WTC11 (cell line): ENCODE measurements around the gene B3GAT3. TPM values are rescaled to one million over a fixed set of nuclear protein-coding genes. Genes with fewer than 3 reads are reported as not detected.

ENCODE experiments used
- AFF4 ChIP-seq: sonication (generic); formaldehyde crosslinking; IDR thresholded peaks from 2 replicates; pipeline ENCODE4 v1.8.1; 2023; ENCODE audit warnings: mild to moderate bottlenecking, missing genetic modification reagents, borderline replicate concordance
- ATF6 ChIP-seq: sonication (generic); formaldehyde crosslinking; IDR thresholded peaks from 2 replicates; pipeline ENCODE4 v1.8.1; 2023; ENCODE audit warnings: mild to moderate bottlenecking, missing genetic modification reagents
- CBFB ChIP-seq: sonication (generic); formaldehyde crosslinking; IDR thresholded peaks from 2 replicates; pipeline ENCODE4 v1.8.1; 2022; ENCODE audit warnings: mild to moderate bottlenecking, low read depth, missing genetic modification reagents
- CDX4 ChIP-seq: fragments of 250-450 bp; sonication (Bioruptor Pico); IDR thresholded peaks from 2 replicates; pipeline ENCODE4 v1.9.0; 2021; ENCODE audit warnings: moderate library complexity, mild to moderate bottlenecking, inconsistent platforms, borderline replicate concordance
- CREB1 ChIP-seq: sonication (generic); formaldehyde crosslinking; IDR thresholded peaks from 2 replicates; pipeline ENCODE4 v1.8.0; 2023; ENCODE audit warnings: mild to moderate bottlenecking, missing genetic modification reagents
- E2F5 ChIP-seq: sonication (generic); formaldehyde crosslinking; IDR thresholded peaks from 2 replicates; pipeline ENCODE4 v1.8.1; 2022; ENCODE audit warnings: mild to moderate bottlenecking, moderate library complexity, missing genetic modification reagents
- ESRRA ChIP-seq: sonication (generic); formaldehyde crosslinking; IDR thresholded peaks from 2 replicates; pipeline ENCODE4 v1.8.1; 2022; ENCODE audit warnings: mild to moderate bottlenecking, missing genetic modification reagents, borderline replicate concordance
- ETV6 ChIP-seq: sonication (generic); formaldehyde crosslinking; IDR thresholded peaks from 2 replicates; pipeline ENCODE4 v1.8.1; 2022; ENCODE audit warnings: mild to moderate bottlenecking, missing genetic modification reagents
- FOXP1 ChIP-seq: sonication (generic); formaldehyde crosslinking; IDR thresholded peaks from 2 replicates; pipeline ENCODE4 v1.8.0; 2022; ENCODE audit warnings: missing genetic modification reagents, mild to moderate bottlenecking, moderate library complexity, borderline replicate concordance
- FOXP4 ChIP-seq: sonication (generic); formaldehyde crosslinking; IDR thresholded peaks from 2 replicates; pipeline ENCODE4 v1.8.0; 2022; ENCODE audit warnings: mild to moderate bottlenecking, missing genetic modification reagents
- HMGA2 ChIP-seq: fragments of 250-450 bp; sonication (Bioruptor Pico); IDR thresholded peaks from 2 replicates; pipeline ENCODE4 v1.4.0; 2021; ENCODE audit warnings: mild to moderate bottlenecking, moderate library complexity
- MLX ChIP-seq: sonication (generic); formaldehyde crosslinking; IDR thresholded peaks from 2 replicates; pipeline ENCODE4 v1.8.1; 2023; ENCODE audit warnings: mild to moderate bottlenecking, missing genetic modification reagents, moderate library complexity
- NFATC4 ChIP-seq: fragments of 250-450 bp; sonication (Bioruptor Pico); IDR thresholded peaks from 2 replicates; pipeline ENCODE4 v1.9.0; 2021; ENCODE audit warnings: mild to moderate bottlenecking
- PREB ChIP-seq: sonication (generic); formaldehyde crosslinking; IDR thresholded peaks from 2 replicates; pipeline ENCODE4 v1.8.1; 2022; ENCODE audit warnings: mild to moderate bottlenecking, missing genetic modification reagents, moderate library complexity, borderline replicate concordance
- SP1 ChIP-seq: sonication (generic); formaldehyde crosslinking; conservative IDR thresholded peaks from 2 replicates; pipeline ENCODE4 v1.8.1; 2022; ENCODE audit warnings: missing genetic modification reagents
- ZBTB21 ChIP-seq: sonication (generic); formaldehyde crosslinking; IDR thresholded peaks from 2 replicates; pipeline ENCODE4 v1.8.1; 2023; ENCODE audit warnings: mild to moderate bottlenecking, missing genetic modification reagents, borderline replicate concordance
- ZNF219 ChIP-seq: sonication (generic); formaldehyde crosslinking; IDR thresholded peaks from 2 replicates; pipeline ENCODE4 v1.8.0; 2023; ENCODE audit warnings: missing genetic modification reagents, mild to moderate bottlenecking, borderline replicate concordance
- ZNF281 ChIP-seq: sonication (generic); formaldehyde crosslinking; IDR thresholded peaks from 2 replicates; pipeline ENCODE4 v1.8.0; 2023; ENCODE audit warnings: mild to moderate bottlenecking, missing genetic modification reagents
- ZNF512 ChIP-seq: sonication (generic); formaldehyde crosslinking; IDR thresholded peaks from 2 replicates; pipeline ENCODE4 v1.8.1; 2022; ENCODE audit warnings: missing genetic modification reagents, borderline replicate concordance
- ZSCAN18 ChIP-seq: fragments of 250-450 bp; sonication (Bioruptor Pico); IDR thresholded peaks from 2 replicates; pipeline ENCODE4 v2.1.2; 2022; ENCODE audit warnings: mild to moderate bottlenecking, moderate library complexity
- total RNA-seq: library from RNA; stranded (reverse); gene quantifications from 3 replicates; pipeline ENCODE4 v1.2.3, GENCODE V29; 2021

The B3GAT3 gene
- total RNA-seq, 1 experiment from 2014 or later = 43.9 TPM

GRCh38 chr11:62665075-62665598, 43.4 kb upstream of the B3GAT3 start, which contains the start of the genes C11orf98 and CSKMT (continued):
- TF ChIP-seq ATF6 (no peak), AFF4 (no peak), ETV6 (peak; percentile 44), ZBTB21 (CRISPR knock-in tag) (no peak; the same call in 1 of the 2 replicates), NFATC4 (CRISPR knock-in tag) (peak; percentile 96), HMGA2 (CRISPR knock-in tag) (peak; percentile 26; the same call in 1 of the 2 replicates), FOXP1 (CRISPR knock-in tag) (no peak; the same call in none of the 2 replicates), CREB1 (CRISPR knock-in tag) (no peak), MLX (CRISPR knock-in tag) (no peak), CBFB (CRISPR knock-in tag) (no peak), ZNF219 (no peak), SP1 (CRISPR knock-in tag) (peak; percentile 99), PREB (CRISPR knock-in tag) (no peak), CDX4 (CRISPR knock-in tag) (peak; percentile 88; the same call in 1 of the 2 replicates), ESRRA (CRISPR knock-in tag) (no peak), ZNF512 (no peak), FOXP4 (peak; percentile 27; the same call in 1 of the 2 replicates), E2F5 (CRISPR knock-in tag) (0 out of 2 replicates have a peak, but pooled peaks have one; percentile 21), ZSCAN18 (CRISPR knock-in tag) (no peak), ZNF281 (CRISPR knock-in tag) (no peak)
